Fibroblast of villous mesenchyme (primary cell): ENCODE results near the gene SKP1. TPM values are rescaled to one million over a fixed set of nuclear protein-coding genes. Genes with fewer than 3 reads are reported as not detected.
A peak's percentile ranks its signal among the peaks of the same experiment; 100 is the strongest.

Source experiments
- DNase-seq: peaks from one replicate; pipeline ENCODE4 v3.0.0-alpha.2; 2010; ENCODE audit warnings: low read depth
- H3K4me3 ChIP-seq: 2 replicates; pipeline ENCODE4 v1.5.1; 2011; ENCODE audit warnings: low read depth, mild to moderate bottlenecking, low read length
- CTCF ChIP-seq: IDR thresholded peaks from 2 replicates; pipeline ENCODE4 v1.5.1; 2012; ENCODE audit warnings: low read depth, mild to moderate bottlenecking, low read length; ENCODE audit not compliant: insufficient read depth
- total RNA-seq: library from RNA; depleted of rRNA; stranded (reverse); fragments of >200 nt; gene quantifications from 2 replicates; pipeline ENCODE4 v1.2.3, GENCODE V29; 2012

The SKP1 gene
- total RNA-seq, 1 donor, result 166 TPM

- H3K4me3 ChIP-seq, result peak overlapping the region; percentile 93
- TF ChIP-seq CTCF, result no peak
- DNase-seq, result peak; percentile 39
These were observed 734 bp downstream of the SKP1 start for GRCh38 chr5:134175921-134176510.

- peak overlapping the region; percentile 93 for H3K4me3 ChIP-seq
- no peak for TF ChIP-seq CTCF
- peak; percentile 62 for DNase-seq
These were observed 1.6 kb downstream of the SKP1 start for GRCh38 chr5:134174841-134175839.

- DNase-seq, result no peak
- TF ChIP-seq CTCF, result no peak
- H3K4me3 ChIP-seq, result no peak overlapping the region
These were observed 4.8 kb downstream of the SKP1 start for GRCh38 chr5:134171972-134172371.

DNA sequence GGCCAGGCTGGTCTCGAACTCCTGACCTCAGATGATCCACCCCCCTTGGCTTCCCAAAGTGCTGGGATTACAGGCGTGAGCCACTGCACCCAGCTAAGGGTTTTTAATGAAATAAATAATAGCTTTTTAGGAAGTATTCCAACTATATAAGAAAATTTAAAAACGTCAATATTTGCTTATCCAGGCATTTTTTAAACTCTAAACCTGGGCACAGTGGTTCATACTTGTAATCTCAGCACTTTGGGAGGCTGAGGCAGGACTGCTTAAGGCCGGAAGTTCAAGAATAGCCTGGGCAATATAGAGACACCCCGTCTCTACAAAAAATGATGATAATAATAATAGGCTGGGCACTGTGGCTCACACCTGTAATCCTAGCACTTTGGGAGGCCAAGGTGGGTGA lies 14.2 kb downstream of the SKP1 start:
- no peak for DNase-seq
- no peak for TF ChIP-seq CTCF

DNA sequence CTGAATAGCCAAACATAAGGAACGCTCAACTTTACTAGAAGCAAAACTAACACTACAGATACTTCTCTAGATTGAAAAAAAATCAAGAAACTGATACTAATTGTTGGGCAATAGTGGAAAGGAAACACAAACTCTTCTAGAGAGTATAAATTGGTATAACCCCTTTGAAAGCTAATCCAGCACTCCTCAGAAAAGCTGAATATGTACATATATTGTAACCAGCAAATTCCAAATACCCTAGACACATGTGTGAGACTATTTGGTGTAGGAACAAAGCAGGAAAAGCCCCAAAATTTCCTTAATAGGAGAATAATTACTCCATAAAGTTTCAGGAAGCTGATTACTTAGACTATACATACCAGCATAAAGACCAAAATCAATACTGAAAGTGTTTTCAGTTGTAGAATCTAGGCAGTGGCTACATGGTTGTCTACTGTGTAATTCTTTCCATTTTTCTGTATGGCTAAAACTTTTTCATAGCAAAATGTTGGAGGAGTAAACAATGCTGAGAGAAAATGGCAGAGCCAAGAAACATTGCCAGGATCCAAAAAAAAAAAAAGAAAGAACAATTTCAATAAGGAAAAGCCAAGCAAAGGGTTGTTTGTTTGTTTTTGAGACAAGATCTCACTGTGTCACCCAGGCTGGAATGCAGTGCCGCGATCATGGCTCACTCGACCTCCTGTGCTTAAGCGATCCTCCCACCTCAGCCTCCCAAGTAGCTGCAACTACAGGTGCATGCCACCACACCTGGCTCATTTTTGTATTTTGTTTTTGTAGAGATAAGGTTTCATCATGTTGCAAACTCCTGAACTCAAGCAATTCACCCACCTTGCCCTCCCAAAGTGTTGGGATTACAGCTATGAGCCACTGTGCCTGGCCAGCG lies 15.0 kb downstream of the SKP1 start:
- no peak for TF ChIP-seq CTCF
- DNase-seq, result no peak

More for the DNA sequence above, 14.2 kb downstream of the SKP1 start:
- H3K4me3 ChIP-seq, result no peak overlapping the region

GRCh38 chr5:134153657-134154056 lies 23.1 kb downstream of the SKP1 start:
- DNase-seq, result no peak
- H3K4me3 ChIP-seq, result no peak overlapping the region
- no peak for TF ChIP-seq CTCF

More for the DNA sequence above, 15.0 kb downstream of the SKP1 start:
- H3K4me3 ChIP-seq, result no peak overlapping the region
